Measurements from ENCODE around the gene CPD.
"Not testable (repeated sequence)": the region's sequence is repeated elsewhere in the genome, so short reads cannot be mapped to it uniquely, and the experiment has no call there.

CPD gene

DNA sequence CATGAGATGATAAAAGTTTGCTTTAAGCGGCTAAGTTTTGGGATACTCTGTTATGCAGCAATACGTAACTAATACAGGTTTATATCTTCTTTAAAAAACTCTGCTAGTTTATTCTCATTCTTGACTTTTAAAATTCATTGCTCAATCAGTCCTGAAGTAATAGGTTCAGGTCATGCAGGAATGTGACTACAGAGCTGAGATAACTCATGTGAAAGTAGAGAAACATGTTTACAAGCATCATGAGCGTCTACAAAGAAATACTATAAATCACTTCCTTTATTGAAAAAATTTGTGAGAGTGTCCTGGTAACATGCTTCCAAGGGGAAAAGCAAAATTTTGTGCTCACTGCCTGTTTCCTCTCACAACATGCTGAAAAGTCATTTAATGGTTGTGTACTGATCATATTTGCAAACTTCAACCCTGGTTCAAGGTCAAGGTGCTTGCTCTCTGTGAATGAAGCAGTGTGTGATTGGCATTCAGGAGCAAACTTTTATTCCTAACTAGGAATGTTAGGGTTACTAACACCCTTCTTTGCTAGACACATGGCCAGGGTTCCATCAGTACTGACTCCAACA lies 32.4 kb upstream of the CPD start:
- ATAC-seq, result no peak

DNA sequence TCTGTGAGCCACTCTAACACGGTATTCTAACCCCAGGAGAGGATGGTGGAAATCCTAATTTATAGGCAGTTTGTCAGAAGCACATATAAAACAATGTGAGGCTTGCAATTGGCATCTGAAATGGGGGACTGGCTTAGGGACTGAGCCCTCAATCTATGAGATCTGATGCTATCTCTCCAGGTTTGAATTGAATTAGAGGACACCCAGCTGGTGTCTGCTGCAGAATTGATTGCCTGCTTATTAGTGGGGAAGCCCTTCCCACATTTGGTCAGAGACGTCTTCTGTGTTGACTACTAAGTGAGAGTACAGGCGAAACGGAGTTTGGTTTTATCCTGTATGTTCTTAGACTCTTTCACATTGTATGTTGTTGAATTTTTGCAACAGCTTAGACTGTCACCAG lies 31.2 kb upstream of the CPD start:
- no peak overlapping the region for H3K27ac Mint-ChIP-seq
- no peaks in the 10 kb centered on the region for H3K9me3 Mint-ChIP-seq
- H3K27me3 Mint-ChIP-seq, result no peaks in the 10 kb centered on the region
- no peak overlapping the region for H3K4me3 Mint-ChIP-seq
- H3K4me1 Mint-ChIP-seq, result peaks cover 17% of the 10 kb centered on the region
- DNase-seq, result no peak
- ATAC-seq, result no peak

More for the DNA sequence above, 32.4 kb upstream of the CPD start:
- H3K27me3 Mint-ChIP-seq, result no peaks in the 10 kb centered on the region
- H3K4me3 Mint-ChIP-seq, result no peak overlapping the region
- peaks cover 11% of the 10 kb centered on the region for H3K4me1 Mint-ChIP-seq
- H3K27ac Mint-ChIP-seq, result no peak overlapping the region
- DNase-seq, result no peak
- H3K9me3 Mint-ChIP-seq, result no peaks in the 10 kb centered on the region

DNA sequence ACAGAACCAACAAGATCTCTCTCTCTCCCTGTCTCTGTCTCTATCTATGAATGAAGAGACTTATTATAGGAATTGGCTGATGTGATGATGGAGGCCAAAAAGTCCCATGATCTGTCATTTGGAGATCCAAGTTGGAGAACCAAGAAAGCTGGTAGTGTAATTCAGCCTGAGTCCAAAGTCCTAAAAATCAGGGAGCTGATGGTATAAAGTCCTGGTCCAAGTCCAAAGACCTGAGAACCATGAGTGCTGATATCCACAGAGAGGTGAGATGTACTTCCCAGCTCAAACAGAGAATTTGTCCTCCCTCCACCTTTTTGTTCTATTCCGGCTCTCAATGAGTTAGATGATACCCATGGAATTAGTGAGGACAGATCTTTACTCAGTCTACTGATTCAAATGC lies 29.5 kb upstream of the CPD start:
- Mint-ChIP-seq H3K9me3 (no peaks in the 10 kb centered on the region), H3K4me3 (no peak overlapping the region), H3K27me3 (no peaks in the 10 kb centered on the region), H3K4me1 (peaks cover 19% of the 10 kb centered on the region), H3K27ac (no peak overlapping the region)
- no peak for DNase-seq
- ATAC-seq, result no peak

GRCh38 chr17:30351263-30351662 lies 27.5 kb upstream of the CPD start:
- DNase-seq, H3K27ac Mint-ChIP-seq, H3K27me3 Mint-ChIP-seq, ATAC-seq, H3K9me3 Mint-ChIP-seq, H3K4me3 Mint-ChIP-seq: not testable (repeated sequence)
- peaks cover 23% of the 10 kb centered on the region for H3K4me1 Mint-ChIP-seq

GRCh38 chr17:30351735-30352134 lies 27.0 kb upstream of the CPD start:
- Mint-ChIP-seq H3K9me3 (peaks cover 0 to 5% of the 10 kb centered on the region in 2 donors), H3K27ac (no peak overlapping the region), H3K4me3 (no peak overlapping the region), H3K27me3 (no peaks in the 10 kb centered on the region), H3K4me1 (peaks cover 21% of the 10 kb centered on the region)
- DNase-seq, result no peak
- no peak for ATAC-seq

- Mint-ChIP-seq H3K27me3 (no peaks in the 10 kb centered on the region), H3K27ac (no peak overlapping the region), H3K4me1 (peaks cover 21% of the 10 kb centered on the region), H3K9me3 (peaks cover 0 to 5% of the 10 kb centered on the region in 2 donors), H3K4me3 (peak overlapping the region in 1 of 2 donors; percentile 31)
- DNase-seq, result no peak
- ATAC-seq, result peak; percentile 45
These were observed 26.4 kb upstream of the CPD start for GRCh38 chr17:30352240-30352814.

DNA sequence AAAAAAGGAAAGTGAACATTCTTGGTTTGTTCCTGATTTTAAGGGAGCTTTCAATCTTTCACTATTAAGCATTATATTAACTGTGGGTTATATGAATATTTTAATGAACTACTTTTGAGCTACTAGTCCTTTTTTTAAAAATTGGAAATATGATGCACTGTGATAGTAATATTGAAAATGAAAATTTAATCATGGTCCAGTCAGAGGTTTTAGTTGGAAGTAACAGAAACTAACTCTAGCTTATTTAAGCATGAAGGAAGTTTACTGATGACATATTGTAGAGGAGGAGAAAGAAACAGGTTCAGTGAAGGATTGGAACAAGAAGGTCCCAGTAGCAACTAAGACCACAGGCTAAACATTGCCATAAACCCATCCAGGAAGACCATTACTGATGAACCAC lies 24.0 kb upstream of the CPD start:
- no peaks in the 10 kb centered on the region for H3K27me3 Mint-ChIP-seq
- H3K4me3 Mint-ChIP-seq, result no peak overlapping the region
- DNase-seq (no peak), ATAC-seq (no peak)
- peaks cover 21% of the 10 kb centered on the region for H3K4me1 Mint-ChIP-seq
- peaks cover under 1 to 6% of the 10 kb centered on the region in 2 donors for H3K9me3 Mint-ChIP-seq
- no peak overlapping the region for H3K27ac Mint-ChIP-seq

GRCh38 chr17:30357476-30357875 lies 21.3 kb upstream of the CPD start:
- peaks cover 23 to 26% of the 10 kb centered on the region in 2 donors for H3K9me3 Mint-ChIP-seq
- H3K27me3 Mint-ChIP-seq, result no peaks in the 10 kb centered on the region
- no peak for DNase-seq
- H3K27ac Mint-ChIP-seq, result no peak overlapping the region
- ATAC-seq, result no peak
- no peak overlapping the region for H3K4me3 Mint-ChIP-seq
- H3K4me1 Mint-ChIP-seq, result peaks cover 18% of the 10 kb centered on the region

GRCh38 chr17:30358055-30358760 lies 20.5 kb upstream of the CPD start:
- Mint-ChIP-seq H3K4me1 (peaks cover 25% of the 10 kb centered on the region), H3K4me3 (no peak overlapping the region), H3K27me3 (no peaks in the 10 kb centered on the region), H3K9me3 (peaks cover 26% of the 10 kb centered on the region in 2 donors), H3K27ac (no peak overlapping the region)
- DNase-seq (no peak), ATAC-seq (no peak)

DNA sequence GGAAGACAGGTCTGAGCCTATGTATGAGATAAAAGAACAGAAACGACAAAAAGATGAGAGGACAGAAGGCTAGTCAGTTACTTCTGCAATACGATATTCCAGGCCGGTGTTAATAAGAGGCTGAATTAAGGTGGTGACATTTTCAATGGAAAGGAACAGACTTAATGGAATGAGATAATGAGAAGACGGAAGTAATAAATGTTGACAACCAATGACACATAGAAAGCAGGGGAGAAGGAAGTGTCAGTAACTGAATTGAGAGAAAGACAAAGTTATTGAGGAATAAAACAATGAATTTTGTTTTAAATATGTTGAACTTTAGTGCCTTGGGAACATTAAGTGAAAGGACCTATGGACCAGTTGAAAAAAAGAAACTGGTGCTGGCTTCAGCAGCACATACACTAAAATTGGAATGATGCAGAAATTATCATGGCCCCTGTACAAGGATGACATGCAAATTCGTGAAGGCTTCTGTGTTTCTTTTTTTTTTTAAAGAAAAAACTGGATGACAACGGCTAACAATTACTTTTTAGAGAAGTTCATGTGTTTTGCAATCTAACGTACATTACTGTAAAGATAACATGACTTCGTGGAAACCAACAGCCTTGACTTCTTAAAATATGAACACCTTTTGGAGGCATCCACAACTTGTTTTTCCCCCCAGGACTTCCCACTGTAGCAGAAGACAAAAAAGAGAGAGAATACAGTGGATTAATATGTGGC lies 18.5 kb upstream of the CPD start:
- Mint-ChIP-seq H3K4me3 (no peak overlapping the region), H3K27ac (no peak overlapping the region), H3K9me3 (peaks cover 23 to 26% of the 10 kb centered on the region in 2 donors), H3K4me1 (peaks cover 28% of the 10 kb centered on the region), H3K27me3 (no peaks in the 10 kb centered on the region)
- no peak for ATAC-seq
- no peak for DNase-seq

DNA sequence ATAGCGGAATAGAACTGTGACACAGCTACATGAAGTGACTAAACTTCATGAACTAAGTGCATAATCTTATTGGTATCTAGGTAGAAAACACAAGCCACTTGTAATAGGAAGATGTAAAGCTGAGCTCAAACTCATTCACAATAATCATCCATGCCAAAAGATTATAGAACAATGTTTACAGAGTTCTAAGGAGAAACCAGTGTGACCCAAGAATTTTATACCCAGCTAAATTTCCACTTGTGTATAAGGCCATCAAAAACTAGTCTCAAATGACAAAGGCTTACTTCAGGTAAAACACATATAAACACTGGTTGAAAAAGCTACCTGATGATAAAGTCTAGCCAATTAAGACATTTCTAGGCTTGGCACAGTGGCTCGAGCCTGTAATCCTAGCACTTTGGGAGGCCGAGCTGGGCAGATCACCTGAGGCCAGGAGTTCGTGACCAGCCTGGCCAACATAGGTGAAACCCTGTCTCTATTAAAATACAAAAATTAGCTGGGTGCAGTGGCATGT lies 16.9 kb upstream of the CPD start:
- Mint-ChIP-seq H3K4me3 (no peak overlapping the region), H3K27me3 (no peaks in the 10 kb centered on the region), H3K27ac (no peak overlapping the region), H3K4me1 (peaks cover 39% of the 10 kb centered on the region), H3K9me3 (peaks cover 21 to 26% of the 10 kb centered on the region in 2 donors)
- ATAC-seq (no peak), DNase-seq (no peak)

DNA sequence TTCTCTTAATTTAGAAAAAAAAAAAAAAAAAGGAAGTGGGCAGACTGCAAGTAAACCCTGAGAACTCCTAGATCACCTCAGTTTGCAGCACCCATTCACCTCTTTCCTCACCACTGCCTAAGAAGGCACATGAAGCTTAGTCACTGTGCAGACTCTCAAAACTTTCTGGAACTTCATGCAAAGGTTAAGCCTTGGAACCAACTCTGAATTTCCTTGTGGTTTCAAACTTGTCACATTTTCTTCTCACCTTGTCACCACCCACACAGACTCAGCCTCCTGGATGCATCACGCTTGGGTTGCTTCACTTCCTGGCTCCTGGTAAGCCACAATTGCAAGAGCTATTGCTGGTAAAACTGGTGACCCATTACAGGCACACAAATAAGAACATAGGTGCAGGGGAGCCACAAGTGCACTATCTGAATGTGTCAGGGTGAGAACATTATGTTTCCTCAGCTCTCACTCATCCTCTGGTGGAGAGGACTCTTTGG lies 15.0 kb upstream of the CPD start:
- Mint-ChIP-seq H3K27me3 (no peaks in the 10 kb centered on the region), H3K27ac (no peak overlapping the region), H3K9me3 (peaks cover 21 to 26% of the 10 kb centered on the region in 2 donors), H3K4me1 (peaks cover 46% of the 10 kb centered on the region), H3K4me3 (no peak overlapping the region)
- peak; percentile 97 for ATAC-seq
- peak; percentile 76 to 95 for DNase-seq

DNA sequence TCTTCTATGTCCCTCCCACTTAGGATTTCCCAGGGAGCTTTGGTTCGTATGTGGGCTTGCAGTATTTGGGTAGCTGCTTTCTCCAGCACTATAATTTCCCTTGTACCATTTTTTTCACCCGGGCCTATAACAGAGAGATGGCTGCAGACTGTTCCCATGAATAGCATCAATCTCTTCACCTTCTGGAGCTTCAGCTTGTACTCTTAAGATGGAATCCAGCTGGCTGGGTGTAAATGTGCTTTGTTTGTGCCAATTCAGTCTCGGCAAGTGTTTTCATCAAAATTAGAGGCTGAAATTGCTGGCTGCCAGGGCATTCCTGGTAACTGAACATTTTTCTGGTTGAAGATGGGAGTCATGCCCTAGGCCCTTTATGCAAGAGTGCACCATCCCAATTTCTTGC lies 12.2 kb upstream of the CPD start:
- H3K27ac Mint-ChIP-seq, result no peak overlapping the region
- no peak overlapping the region for H3K4me3 Mint-ChIP-seq
- H3K4me1 Mint-ChIP-seq, result peaks cover 69% of the 10 kb centered on the region
- DNase-seq (no peak), ATAC-seq (no peak)
- H3K27me3 Mint-ChIP-seq, result no peaks in the 10 kb centered on the region
- peaks cover 4 to 8% of the 10 kb centered on the region in 2 donors for H3K9me3 Mint-ChIP-seq

DNA sequence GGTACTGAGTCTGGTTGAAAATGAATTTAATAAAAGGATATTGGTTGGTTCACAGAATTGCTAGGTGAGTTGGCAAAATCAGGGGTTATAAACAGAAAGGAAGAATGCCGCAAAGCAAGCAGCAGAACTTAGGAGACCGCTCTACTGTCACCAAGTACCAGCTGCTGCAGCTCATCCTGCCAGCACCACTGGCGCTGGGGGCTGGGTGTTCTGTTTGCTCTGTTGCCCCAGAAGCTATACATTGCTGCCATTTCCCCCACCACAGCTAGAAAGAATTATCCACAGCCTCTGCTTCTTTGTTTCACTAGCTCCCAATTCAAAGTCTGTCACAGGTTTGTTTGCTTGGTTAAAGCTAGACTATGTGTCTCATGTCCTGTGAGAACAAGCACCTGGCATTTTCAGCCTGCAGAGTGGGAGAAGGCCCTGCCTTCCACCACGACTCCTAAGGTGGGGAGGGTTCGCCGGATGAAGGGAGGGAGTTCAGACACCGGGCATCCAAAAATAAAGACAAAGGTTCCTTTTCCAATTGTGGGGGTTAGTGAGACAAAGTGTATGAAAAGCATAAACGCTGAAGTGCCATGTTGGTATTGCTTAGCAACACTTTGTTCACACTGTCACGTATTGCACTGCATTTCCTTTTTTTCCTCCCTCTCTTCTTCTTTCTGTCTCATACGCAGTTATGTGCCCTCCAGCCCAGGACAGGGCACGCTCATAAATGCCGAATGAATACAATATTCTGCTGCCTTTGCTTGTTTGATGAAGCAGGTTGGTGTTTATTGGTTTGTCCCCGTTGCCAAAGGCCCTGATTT lies 9.6 kb upstream of the CPD start:
- DNase-seq (no peak), ATAC-seq (no peak)
- Mint-ChIP-seq H3K4me1 (peaks cover 73% of the 10 kb centered on the region), H3K27ac (no peak overlapping the region), H3K27me3 (no peaks in the 10 kb centered on the region), H3K9me3 (no peaks in the 10 kb centered on the region), H3K4me3 (no peak overlapping the region)

DNA sequence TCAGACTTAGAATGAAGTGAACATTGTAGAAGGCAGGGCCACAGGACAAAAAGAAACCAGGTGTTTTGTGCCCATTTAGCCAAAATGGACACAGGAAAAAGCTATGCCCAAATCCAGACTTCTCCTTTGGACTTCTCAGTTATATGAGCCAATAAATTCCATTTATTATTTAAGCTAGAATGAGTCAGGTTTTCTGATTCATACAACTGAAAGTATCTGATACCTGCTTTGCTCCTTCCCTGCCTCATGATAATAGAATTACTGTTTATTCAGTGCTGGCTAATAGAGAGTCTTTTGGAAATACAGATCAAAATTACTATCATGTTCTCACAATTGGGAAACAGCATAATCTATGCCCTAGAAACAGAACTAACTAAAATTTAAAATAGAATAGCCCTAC lies 8.7 kb upstream of the CPD start:
- Mint-ChIP-seq H3K9me3 (no peaks in the 10 kb centered on the region), H3K27me3 (no peaks in the 10 kb centered on the region), H3K4me3 (no peak overlapping the region), H3K4me1 (peaks cover 71% of the 10 kb centered on the region), H3K27ac (peak overlapping the region in 1 of 2 donors; percentile 74)
- no peak for ATAC-seq
- DNase-seq, result no peak

Data from stimulated activated naive CD8-positive, alpha-beta T cell treated with anti-CD3 and anti-CD28 coated beads, Interleukin-15, amount 100 ng/mL, for 72 hours (primary cell).